Rectal smooth muscle tissue (tissue), 1 donor: ENCODE data around the gene MEF2D.

Source experiments
- H3K27ac ChIP-seq: one replicate; pipeline ENCODE4 v1.7.0; 2013; ENCODE audit warnings: low read depth, low read length, inconsistent platforms
- H3K27me3 ChIP-seq: one replicate; pipeline ENCODE4 v1.7.0; 2013; ENCODE audit warnings: low read length; ENCODE audit not compliant: control insufficient read depth, insufficient read depth
- H3K36me3 ChIP-seq: one replicate; pipeline ENCODE4 v1.7.0; 2013; ENCODE audit warnings: low read length; ENCODE audit not compliant: control insufficient read depth, insufficient read depth
- H3K4me1 ChIP-seq: one replicate; pipeline ENCODE4 v1.7.0; 2013; ENCODE audit warnings: low read length; ENCODE audit not compliant: control insufficient read depth, insufficient read depth
- H3K4me3 ChIP-seq: one replicate; pipeline ENCODE4 v1.7.0; 2013; ENCODE audit warnings: low read length
- H3K9ac ChIP-seq: one replicate; pipeline ENCODE4 v1.7.0; 2013; ENCODE audit warnings: low read length

The MEF2D gene

GRCh38 chr1:156517748-156518147 lies 17.2 kb upstream of the MEF2D start:
- Histone ChIP-seq H3K4me3 (no peak overlapping the region), H3K27me3 (no peaks in the 10 kb centered on the region), H3K9ac (no peak overlapping the region), H3K4me1 (peaks cover 5% of the 10 kb centered on the region), H3K36me3 (no peaks in the 10 kb centered on the region), H3K27ac (no peak overlapping the region)

GRCh38 chr1:156516821-156517220 lies 16.2 kb upstream of the MEF2D start:
- Histone ChIP-seq H3K9ac (no peak overlapping the region), H3K4me1 (peaks cover 5% of the 10 kb centered on the region), H3K36me3 (no peaks in the 10 kb centered on the region), H3K27ac (no peak overlapping the region), H3K4me3 (no peak overlapping the region), H3K27me3 (no peaks in the 10 kb centered on the region)

GRCh38 chr1:156515956-156516355 lies 15.4 kb upstream of the MEF2D start:
- H3K9ac ChIP-seq, result no peak overlapping the region
- peaks cover 8% of the 10 kb centered on the region for H3K4me1 ChIP-seq
- H3K4me3 ChIP-seq, result no peak overlapping the region
- no peaks in the 10 kb centered on the region for H3K36me3 ChIP-seq
- no peaks in the 10 kb centered on the region for H3K27me3 ChIP-seq
- H3K27ac ChIP-seq, result no peak overlapping the region

- Histone ChIP-seq H3K9ac (no peak overlapping the region), H3K36me3 (no peaks in the 10 kb centered on the region), H3K4me3 (no peak overlapping the region), H3K27ac (peak overlapping the region; percentile 51), H3K4me1 (peaks cover 35% of the 10 kb centered on the region), H3K27me3 (no peaks in the 10 kb centered on the region)
Measured at GRCh38 chr1:156513185-156513584, 12.6 kb upstream of the MEF2D start.

- peaks cover 41% of the 10 kb centered on the region for H3K4me1 ChIP-seq
- no peaks in the 10 kb centered on the region for H3K27me3 ChIP-seq
- H3K27ac ChIP-seq, result no peak overlapping the region
- H3K4me3 ChIP-seq, result no peak overlapping the region
- no peak overlapping the region for H3K9ac ChIP-seq
- no peaks in the 10 kb centered on the region for H3K36me3 ChIP-seq
Measured at GRCh38 chr1:156511644-156512043, 11.1 kb upstream of the MEF2D start.

GRCh38 chr1:156510709-156511108 lies 10.1 kb upstream of the MEF2D start:
- peak overlapping the region; percentile 47 for H3K4me3 ChIP-seq
- peaks cover 41% of the 10 kb centered on the region for H3K4me1 ChIP-seq
- no peaks in the 10 kb centered on the region for H3K36me3 ChIP-seq
- H3K27ac ChIP-seq, result peak overlapping the region; percentile 88
- no peaks in the 10 kb centered on the region for H3K27me3 ChIP-seq
- H3K9ac ChIP-seq, result no peak overlapping the region

GRCh38 chr1:156509424-156510034 lies 9.0 kb upstream of the MEF2D start:
- H3K4me3 ChIP-seq, result peak overlapping the region; percentile 5
- H3K27me3 ChIP-seq, result no peaks in the 10 kb centered on the region
- H3K4me1 ChIP-seq, result peaks cover 44% of the 10 kb centered on the region
- no peaks in the 10 kb centered on the region for H3K36me3 ChIP-seq
- H3K27ac ChIP-seq, result peak overlapping the region; percentile 88
- H3K9ac ChIP-seq, result no peak overlapping the region

- no peak overlapping the region for H3K4me3 ChIP-seq
- H3K36me3 ChIP-seq, result no peaks in the 10 kb centered on the region
- H3K27me3 ChIP-seq, result no peaks in the 10 kb centered on the region
- no peak overlapping the region for H3K9ac ChIP-seq
- H3K27ac ChIP-seq, result peak overlapping the region; percentile 88
- peaks cover 51% of the 10 kb centered on the region for H3K4me1 ChIP-seq
Measured at GRCh38 chr1:156508955-156509234, 8.3 kb upstream of the MEF2D start.

GRCh38 chr1:156508205-156508954 lies 7.8 kb upstream of the MEF2D start:
- no peak overlapping the region for H3K4me3 ChIP-seq
- H3K4me1 ChIP-seq, result peaks cover 56% of the 10 kb centered on the region
- no peak overlapping the region for H3K9ac ChIP-seq
- peak overlapping the region; percentile 88 for H3K27ac ChIP-seq
- no peaks in the 10 kb centered on the region for H3K36me3 ChIP-seq
- H3K27me3 ChIP-seq, result no peaks in the 10 kb centered on the region

- Histone ChIP-seq H3K9ac (no peak overlapping the region), H3K27ac (peak overlapping the region; percentile 49), H3K27me3 (no peaks in the 10 kb centered on the region), H3K4me1 (peaks cover 67% of the 10 kb centered on the region), H3K4me3 (no peak overlapping the region), H3K36me3 (no peaks in the 10 kb centered on the region)
Measured at GRCh38 chr1:156506450-156506849, 5.9 kb upstream of the MEF2D start.

- Histone ChIP-seq H3K36me3 (no peaks in the 10 kb centered on the region), H3K4me1 (peaks cover 62% of the 10 kb centered on the region), H3K27me3 (no peaks in the 10 kb centered on the region), H3K4me3 (peak overlapping the region; percentile 32), H3K27ac (peak overlapping the region; percentile 100), H3K9ac (no peak overlapping the region)
Measured at GRCh38 chr1:156505679-156506298, 5.2 kb upstream of the MEF2D start.

- Histone ChIP-seq H3K4me3 (peak overlapping the region; percentile 61), H3K36me3 (no peaks in the 10 kb centered on the region), H3K27me3 (no peaks in the 10 kb centered on the region), H3K27ac (peak overlapping the region; percentile 100), H3K4me1 (peaks cover 54% of the 10 kb centered on the region), H3K9ac (peak overlapping the region; percentile 70)
Measured at GRCh38 chr1:156504821-156505678, 4.5 kb upstream of the MEF2D start.
